ENCODE data around the gene DCXR.

DNA sequence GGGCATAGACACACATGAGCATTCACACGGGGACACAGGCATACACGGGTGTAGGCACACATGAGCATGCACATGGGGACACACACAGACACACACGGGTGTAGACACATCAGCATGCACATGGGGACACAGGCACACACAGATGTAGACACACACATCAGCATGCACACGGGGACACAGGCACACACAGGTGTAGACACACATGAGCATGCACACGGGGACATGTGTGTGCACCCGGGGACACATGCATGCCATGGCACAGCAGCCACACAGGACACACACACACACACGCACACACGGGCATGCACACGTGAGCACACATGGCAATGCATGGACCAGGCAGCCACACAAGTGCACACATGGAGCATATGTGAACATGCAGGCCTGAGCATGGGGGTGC lies 5.2 kb upstream of the DCXR start:
- no peak for TF ChIP-seq CTCF (IDR thresholded peaks at IDR 0.05)
- no peak for TF ChIP-seq POLR2A (IDR thresholded peaks at IDR 0.05)

All from sigmoid colon (tissue), 3 donors.